NCI-H187 (cell line): ENCODE data around the gene TM9SF4.
"Not testable (repeated sequence)": the region's sequence is repeated elsewhere in the genome, so short reads cannot be mapped to it uniquely, and the experiment has no call there.

Experiments
- DNase-seq, 2 experiments: peaks; one replicate each; lab custom pipeline; 2025; lab: John Stamatoyannopoulos, UW

Gene TM9SF4

DNA sequence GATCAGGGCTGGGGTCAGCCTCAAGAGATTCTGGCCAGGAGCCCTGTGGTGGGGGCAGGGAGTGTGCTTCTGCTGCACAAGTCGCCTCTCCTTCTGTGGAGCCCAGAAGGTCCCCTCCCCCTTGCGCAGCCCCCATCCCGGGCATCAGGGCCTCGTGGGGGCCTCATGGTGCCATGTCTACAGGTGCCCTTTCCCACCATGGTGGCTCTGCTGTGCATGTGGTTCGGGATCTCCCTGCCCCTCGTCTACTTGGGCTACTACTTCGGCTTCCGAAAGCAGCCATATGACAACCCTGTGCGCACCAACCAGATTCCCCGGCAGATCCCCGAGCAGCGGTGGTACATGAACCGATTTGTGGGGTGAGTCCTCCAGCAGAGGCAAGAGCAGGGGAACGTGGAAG, 48.1 kb downstream of the TM9SF4 start:
- no peak for DNase-seq

DNA sequence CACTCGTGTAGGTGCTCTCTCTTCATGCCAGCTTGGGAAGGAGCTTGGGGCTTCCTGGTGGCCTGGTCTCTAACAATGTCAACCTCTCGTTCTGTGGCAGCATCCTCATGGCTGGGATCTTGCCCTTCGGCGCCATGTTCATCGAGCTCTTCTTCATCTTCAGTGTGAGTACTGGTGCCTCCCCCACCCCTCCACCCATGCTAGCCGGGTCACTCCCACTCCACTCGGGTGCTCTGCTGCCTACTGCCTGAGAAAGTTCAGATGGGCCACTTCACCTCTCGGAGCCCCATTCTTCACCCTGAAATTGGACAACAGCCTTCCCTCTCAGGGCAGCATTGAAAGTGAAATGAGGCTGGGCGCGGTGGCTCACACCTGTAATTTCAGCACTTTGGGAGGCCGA, 48.8 kb downstream of the TM9SF4 start:
- DNase-seq: no peak

DNA sequence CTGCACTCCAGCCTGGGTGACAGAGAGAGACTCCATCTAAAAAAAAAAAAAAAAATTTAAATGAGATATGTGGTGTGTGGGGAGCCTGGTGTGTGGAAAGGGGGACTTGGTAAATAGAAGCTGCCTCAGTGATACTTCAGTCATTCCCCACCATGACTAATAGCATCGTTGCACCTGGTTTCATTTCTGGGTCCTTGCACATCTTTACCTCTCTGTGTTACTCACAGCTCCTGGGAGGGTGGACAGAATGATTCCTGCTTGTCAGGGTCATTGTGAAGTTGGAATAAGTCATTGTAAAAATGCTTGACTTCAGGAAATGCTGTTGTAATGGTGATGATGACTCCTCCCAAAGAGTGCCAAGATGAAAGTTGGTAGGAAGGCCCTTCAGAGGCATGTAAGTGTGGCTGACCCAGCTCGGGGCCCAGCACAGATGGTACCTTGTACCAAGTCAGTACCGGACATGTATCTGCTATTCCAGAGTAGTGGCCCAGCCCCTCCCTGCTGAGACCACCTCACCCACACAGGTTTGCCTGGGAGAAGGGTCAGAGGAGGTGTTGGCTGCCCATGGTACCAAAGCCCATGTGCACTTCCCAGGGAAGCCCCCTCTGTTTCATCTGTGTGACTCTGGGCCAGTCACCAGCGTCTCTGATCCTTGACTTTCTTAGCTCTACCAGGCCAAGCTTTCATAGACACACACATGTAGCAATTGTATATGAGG, 49.6 kb downstream of the TM9SF4 start:
- no peak for DNase-seq

DNA sequence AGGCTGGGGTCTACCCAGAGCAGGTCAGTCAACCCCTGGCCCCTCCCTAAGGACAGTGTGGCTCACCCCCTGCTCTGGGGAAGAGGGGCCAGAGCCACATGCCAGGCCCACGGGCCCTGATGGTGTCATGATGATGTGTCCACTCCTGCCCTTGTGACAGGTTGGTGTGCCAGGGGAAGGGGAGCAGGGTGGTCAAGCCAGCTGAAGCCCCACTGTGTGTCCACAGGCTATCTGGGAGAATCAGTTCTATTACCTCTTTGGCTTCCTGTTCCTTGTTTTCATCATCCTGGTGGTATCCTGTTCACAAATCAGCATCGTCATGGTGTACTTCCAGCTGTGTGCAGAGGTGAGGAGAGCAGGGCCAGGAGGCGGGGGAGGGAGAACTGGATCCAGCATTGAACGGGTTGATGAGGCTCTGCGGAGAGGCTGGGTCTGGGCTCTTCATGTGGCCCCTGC, 50.3 kb downstream of the TM9SF4 start:
- no peak for DNase-seq

DNA sequence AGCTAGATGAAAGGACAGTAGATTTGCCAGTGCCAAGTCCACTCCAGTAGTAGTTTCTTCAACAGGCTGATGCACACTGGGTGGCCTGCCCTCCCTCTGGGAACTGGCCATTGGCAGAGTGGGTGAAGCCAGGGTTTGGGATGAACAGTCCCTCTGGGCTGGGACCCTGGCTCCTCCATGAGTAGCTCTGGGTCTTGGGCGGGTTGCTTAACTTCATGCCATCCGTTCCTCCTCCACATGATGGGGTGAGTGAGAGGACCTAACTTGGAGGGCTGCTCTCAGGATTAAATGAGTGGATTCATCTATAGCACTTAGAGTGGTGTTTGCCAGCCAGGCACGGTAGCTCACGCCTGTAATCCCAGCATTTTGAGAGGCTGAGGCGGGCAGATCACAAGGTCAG, 50.8 kb downstream of the TM9SF4 start:
- no peak for DNase-seq

DNA sequence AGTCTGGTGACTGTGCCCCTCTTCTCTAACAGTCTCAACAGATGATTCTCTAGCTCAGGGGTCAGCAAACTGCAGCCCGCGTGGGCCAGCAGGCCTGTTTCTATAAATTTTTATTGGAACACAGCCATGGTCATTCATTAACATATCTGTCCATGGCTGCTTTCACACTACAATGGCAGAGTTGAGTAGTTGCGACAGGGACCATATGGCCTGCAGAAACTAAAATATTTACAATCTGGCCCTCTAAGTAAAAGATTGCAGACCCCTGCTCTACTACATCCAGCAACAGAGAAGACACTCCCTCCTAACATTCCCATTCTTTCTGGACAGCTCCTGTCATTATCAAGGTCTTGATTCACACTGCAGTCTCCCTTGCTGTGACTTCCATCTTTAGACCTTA, 52.8 kb downstream of the TM9SF4 start:
- no peak for DNase-seq

DNA sequence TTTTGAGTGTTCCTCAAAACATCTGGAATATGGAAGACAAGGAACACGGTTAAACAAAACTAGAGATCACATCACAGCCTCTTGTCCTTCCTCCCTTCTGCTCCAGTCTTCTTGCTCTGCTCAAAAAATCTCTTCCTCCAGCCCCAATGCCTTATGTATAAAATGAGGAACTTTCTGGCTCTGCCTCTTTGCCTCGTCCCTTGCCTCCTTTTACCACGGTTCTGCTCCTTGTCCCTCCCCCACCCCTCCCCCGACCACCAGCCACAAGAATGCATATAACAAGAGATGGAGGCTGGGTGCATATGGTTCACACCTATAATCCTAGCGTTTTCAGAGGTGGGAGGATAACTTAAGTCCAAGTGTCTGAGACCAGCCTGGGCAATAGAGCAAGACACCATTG, 54.4 kb downstream of the TM9SF4 start:
- DNase-seq: no peak

DNA sequence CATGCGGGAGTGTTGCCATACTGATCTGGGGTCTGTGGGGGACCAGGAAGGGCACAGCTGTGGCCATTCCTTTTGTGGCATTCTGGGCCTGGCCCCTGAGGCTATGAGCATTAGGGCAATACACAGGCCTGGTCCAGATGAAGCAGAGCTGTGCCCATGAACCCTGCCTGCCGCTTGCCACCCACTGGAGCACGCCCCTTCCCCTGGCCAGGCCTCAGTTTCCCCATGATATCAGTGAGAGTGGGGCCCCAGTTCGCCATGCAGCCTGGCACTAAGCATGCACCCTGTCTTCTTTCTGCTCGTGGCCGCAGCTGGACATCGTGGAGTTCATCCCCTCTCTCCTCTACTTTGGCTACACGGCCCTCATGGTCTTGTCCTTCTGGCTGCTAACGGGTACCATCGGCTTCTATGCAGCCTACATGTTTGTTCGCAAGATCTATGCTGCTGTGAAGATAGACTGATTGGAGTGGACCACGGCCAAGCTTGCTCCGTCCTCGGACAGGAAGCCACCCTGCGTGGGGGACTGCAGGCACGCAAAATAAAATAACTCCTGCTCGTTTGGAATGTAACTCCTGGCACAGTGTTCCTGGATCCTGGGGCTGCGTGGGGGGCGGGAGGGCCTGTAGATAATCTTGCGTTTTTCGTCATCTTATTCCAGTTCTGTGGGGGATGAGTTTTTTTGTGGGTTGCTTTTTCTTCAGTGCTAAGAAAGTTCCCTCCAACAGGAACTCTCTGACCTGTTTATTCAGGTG, 55.6 kb downstream of the TM9SF4 start:
- no peak for DNase-seq

DNA sequence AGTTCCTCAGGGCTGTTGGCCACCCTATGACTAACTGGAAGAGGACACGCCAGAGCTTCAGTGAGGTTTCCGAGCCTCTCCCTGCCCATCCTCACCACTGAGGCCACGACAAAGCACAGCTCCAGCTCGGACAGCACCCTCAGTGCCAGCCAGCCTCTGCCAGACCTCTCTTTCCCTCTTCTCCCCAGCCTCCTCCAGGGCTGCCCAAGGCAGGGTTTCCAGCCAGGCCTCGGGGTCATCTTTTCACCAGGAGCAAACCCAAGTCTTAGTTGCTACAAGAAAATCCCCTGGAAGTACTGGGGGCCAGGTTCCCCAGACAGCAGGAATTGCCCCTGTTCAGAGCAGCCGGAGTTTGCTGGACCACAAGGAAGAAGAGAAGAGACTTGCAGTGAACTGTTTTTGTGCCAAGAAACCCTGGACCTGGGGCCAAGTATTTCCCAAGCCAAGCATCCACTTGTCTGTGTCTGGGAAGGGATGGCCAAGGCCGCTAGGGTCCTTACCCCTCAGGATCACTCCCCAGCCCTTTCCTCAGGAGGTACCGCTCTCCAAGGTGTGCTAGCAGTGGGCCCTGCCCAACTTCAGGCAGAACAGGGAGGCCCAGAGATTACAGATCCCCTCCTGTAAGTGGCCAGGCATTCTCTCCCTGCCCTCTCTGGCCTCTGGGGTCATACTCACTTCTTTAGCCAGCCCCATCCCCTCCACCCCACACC, 56.5 kb downstream of the TM9SF4 start:
- no peak for DNase-seq

DNA sequence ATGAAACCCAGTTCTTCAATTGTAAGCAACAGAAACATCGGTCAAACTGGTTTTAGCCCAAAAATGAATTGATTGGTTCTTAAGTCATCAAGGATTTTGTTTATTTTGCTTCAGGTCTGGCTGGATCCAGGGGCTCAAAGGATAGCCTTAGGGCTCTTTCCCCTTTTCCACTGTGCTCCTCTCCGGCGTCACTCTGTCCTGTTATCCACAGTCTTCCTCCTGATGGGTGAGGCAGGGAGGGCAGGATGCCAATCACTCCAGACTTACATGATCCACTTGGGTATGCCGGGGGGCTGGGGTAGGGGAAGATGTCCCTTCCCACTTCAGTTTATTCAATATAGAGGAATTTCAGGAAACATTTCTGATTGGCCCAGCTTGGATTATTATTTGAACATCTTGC, 58.0 kb downstream of the TM9SF4 start:
- DNase-seq: no peak

DNA sequence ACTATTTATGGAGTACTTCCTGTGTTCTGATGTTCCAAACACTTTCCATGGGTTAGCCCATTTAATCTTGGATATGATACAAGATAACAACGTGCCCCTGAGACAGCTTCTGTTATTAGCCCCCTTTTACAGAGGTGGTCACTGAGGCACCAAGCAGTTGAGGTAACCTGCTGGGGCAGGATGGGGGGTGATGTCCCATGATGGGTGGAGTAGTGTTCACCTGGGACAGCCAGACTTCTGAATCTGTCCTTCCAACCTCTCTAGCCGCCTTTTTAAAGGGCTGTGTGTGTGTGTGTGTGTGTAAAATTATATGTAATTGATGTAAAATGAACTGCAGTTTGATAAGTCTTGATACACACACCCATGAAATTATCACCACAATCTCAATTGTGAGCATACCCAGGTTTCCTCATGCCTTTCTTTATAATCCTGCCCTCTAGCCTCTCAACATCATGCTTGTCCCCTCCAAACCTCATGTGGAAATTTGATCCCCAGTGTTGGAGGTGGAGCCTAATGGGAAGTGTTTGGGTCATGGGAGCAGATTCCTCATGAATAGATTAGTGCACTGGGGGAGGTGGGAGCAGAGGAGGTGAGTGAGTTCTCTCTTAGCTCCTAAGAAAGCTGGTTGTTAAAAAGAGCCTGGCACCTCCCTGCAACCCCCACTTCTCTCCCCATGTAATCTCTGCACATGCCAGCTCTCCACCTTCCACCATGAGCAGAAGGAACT, 58.8 kb downstream of the TM9SF4 start:
- peak in 1 of 2 experiments; percentile 17 for DNase-seq

DNA sequence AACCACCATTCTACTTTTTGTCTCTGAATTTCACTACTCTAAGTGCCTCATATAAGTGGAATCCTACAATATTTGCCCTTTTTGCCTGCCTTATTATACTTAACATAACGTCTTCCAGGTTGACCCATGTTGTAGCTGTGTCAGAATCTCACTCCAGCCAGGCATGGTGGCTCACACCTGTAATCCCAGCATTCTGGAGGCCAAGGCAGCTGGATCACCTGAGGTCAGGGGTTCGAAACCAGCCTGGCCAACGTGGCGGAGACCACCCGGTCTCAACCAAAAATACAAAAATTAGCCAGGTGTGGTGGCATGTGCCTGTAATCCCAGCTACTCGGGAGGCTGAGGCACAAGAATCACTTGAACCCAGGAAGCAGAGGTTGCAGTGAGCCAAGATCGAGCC, 68.2 kb downstream of the TM9SF4 start:
- not testable (repeated sequence) for DNase-seq

DNA sequence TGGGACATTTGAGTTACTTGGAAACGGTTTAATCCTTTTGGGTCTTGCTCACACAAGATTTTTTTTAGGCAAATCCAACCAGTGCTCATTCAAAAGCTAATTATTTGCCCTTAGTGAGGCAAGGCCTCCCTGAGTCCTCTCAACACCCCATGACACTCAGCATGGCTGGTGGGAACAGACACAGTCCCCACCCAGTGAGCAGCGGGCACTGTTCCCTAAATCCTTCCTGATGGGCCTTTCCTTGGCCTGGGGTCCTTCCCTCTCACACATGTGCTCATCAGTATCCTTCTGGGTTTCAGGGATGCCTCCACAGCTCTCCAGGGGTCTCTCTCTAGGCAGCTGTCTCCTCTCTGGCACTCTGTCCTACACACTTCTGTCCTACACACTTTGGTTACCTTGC, 70.0 kb downstream of the TM9SF4 start:
- no peak for DNase-seq

DNA sequence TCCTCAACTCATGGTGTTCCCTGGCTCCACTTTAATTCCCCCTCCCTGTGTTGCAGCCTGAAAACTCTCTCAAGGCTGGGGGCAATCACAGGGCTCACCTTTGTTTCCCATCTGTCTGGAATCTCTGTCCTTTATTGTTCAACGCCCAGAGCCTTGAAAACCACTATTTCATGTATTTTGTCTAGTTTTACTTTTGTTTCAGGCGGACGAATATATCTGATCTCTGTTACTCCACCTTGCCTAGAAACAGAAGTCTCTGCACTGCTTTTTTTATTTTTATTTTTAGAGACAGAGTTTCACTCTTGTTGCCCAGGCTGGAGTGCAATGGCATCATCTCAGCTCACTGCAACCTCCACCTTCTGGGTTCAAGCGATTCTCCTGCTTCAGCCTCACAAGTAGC, 70.4 kb downstream of the TM9SF4 start:
- DNase-seq: no peak

DNA sequence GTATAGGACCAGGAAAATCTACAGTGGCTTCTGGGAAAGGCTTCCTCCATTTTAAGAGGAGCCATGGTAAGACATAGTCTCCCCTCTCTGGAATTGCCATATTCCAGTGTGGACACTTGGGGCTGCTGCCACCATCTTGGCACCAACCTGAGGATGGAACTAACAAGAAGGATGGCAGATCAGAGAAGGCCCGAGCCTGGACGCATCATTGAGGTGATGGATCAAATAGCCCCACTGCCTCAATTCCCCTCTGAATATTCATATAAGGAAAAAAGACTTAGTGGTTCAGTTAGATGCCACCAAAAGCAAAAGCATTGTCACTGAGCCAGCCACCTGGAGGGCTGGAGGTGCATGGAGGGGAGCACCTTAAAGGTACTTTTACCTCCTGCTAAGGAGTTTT, 72.1 kb downstream of the TM9SF4 start:
- DNase-seq: no peak

DNA sequence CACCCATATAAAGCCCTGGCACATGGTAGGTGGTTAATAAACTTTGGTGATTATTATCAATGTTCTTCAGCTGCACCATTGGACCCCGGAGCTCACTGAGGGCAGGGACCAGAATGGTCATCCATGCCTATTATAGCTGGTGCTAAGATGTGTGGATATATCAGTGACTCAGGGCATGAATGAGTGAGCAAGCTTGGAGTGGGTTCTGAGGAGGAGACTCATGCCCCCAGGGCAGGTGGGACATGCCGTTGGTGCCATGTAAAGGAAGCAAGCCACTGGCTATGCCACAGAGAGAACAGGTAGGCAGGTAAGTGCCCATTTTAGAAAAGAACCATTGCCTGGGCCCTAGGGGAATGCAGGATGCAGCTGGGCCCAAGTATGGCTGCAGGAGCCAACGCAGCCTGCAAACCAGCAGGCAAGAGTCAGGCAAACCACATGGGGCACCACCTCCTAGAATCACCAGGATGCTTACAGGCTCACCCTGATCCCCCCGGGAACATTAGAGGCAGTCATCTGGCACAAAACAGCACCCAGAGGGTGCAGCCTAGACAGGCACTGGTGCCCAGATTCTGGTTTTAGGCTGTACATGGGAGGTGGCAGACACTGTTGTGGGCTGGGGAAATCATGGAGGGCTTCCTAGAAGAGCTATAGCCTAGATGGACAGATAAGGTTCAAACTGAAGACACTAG, 74.6 kb downstream of the TM9SF4 start:
- DNase-seq: no peak

DNA sequence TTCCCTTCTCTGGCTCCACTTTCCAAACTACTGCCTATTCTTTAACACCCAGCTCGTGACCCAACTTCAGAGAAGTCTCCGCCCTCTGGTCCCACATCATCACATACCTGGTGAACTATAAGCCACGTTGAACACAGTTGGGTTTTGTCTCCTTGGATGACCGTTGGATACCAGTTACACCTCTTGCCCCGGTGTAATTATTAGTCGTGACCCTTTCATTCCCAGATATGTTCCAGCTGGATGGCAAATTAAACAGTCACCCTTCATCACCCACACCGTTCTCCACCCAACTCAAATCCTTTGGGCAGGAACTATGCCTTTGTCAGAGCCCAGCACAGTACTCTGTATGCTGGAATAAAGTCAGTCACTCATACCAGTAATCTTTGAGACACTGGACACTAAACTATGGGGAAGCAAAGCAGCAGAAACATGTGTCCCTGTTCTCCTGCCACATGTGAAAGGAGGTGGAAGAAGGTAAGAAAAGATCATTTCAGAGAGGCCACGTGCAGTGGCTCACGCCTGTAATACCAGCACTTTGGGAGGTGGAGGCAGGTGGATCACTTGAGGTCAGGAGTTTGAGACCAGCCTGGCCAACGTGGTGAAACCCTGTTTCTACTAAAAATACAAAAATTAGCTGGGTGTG, 75.6 kb downstream of the TM9SF4 start:
- DNase-seq: no peak

DNA sequence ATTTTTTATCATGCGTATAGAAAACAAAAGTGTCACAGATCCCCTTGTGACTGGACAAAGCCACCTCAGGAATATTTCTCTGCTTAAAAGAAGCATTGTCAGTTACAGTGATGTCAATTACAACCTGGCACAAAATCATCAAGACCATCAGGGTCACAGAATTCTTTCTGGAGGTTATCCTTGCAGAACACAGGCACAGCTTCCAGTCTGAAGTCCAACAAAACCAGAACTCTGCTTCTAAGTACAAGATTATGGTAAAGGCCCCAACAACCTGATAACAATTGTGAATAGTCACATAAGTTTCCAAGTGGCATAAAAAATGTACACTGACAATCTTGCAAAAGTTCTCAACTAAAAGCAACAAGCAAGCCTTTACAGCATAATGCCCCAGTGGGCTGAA, 77.0 kb downstream of the TM9SF4 start:
- DNase-seq: no peak

DNA sequence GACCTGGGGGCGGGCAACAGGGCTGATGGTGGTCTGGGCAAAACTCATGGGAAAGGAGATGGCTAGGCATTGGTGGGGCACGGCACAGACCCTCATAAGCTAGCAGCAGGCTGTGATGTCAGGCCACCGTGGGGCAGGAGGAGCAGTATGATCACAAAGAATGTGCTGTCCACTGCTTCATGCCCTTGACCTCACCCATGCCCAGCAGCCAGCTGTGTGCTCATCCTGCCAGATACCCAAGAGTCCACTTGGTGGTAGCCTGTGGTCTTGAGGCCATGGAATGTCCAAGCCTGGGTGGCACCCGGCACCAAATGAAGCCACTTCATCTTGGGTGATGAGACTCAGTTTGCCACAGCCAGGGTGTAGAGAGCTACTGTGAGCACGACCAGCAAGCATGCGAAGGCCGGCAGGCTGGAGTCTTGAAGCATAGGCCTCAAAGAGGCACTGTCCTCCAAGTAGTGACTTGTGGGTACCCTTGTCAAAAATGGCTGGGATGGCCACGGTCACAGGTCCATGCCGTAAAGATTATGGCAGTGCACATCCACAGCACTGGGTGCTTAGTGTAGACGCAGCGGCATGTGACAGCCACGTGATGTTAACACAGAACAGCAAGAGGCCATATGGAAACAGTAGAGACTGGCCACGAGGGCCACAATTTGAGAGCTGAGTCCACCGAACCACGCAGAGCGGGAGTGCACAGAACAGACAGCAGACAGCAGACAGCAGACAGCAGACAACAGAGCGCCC, 79.0 kb downstream of the TM9SF4 start:
- no peak for DNase-seq

DNA sequence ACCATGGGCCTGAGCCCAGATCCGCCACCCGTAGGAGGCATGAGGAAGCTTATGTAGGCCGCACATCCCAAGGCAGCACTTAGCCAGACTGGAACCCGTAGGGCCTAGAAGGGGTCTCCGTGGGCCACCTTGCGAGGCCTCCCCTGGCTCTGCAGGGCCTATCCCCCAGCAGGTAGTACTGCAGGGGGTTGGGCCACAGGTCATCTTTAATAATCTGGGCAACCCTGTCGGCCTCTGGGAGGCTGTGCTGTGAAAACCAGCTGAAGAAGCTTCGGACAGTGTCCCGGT, 79.6 kb downstream of the TM9SF4 start:
- no peak for DNase-seq
